HG02610 (cell line): ENCODE results near the gene MAP9.
A peak's percentile ranks its signal among the peaks of the same experiment; 100 is the strongest.
"Not testable (repeated sequence)": the region's sequence is repeated elsewhere in the genome, so short reads cannot be mapped to it uniquely, and the experiment has no call there.

Experiments used
- ATAC-seq: cut with Tn5 transposase; IDR thresholded peaks from one replicate; pipeline ENCODE4 v1.9.1; 2021; ENCODE audit warnings: mild to moderate bottlenecking, moderate library complexity; ENCODE audit not compliant: unreplicated experiment

The MAP9 gene

GRCh38 chr4:155376387-155377268 is at the start of gene MAP9:
MAP9 (minus strand) TSS chr4:155376965; CDS start chr4:155375850, 1,115 bp downstream.
- ATAC-seq, result peak; percentile 99

- not testable (repeated sequence) for ATAC-seq
Measured at GRCh38 chr4:155424778-155425177, 48.0 kb upstream of the MAP9 start.

- ATAC-seq, result no peak
Measured at GRCh38 chr4:155423671-155424070, 46.9 kb upstream of the MAP9 start.

- ATAC-seq, result no peak
Measured at GRCh38 chr4:155419266-155419665, 42.5 kb upstream of the MAP9 start.

- no peak for ATAC-seq
Measured at GRCh38 chr4:155415662-155416061, 38.9 kb upstream of the MAP9 start.

- ATAC-seq, result no peak
Measured at GRCh38 chr4:155413451-155413850, 36.7 kb upstream of the MAP9 start.

GRCh38 chr4:155411546-155411945 is 34.8 kb upstream of the MAP9 start:
- ATAC-seq, result no peak

GRCh38 chr4:155408796-155409195 is 32.0 kb upstream of the MAP9 start:
- no peak for ATAC-seq

GRCh38 chr4:155407480-155407879 is 30.7 kb upstream of the MAP9 start:
- ATAC-seq, result no peak

- no peak for ATAC-seq
Measured at GRCh38 chr4:155405059-155405458, 28.3 kb upstream of the MAP9 start.

GRCh38 chr4:155403886-155404285 is 27.1 kb upstream of the MAP9 start:
- ATAC-seq, result no peak

- ATAC-seq, result no peak
Measured at GRCh38 chr4:155402941-155403340, 26.2 kb upstream of the MAP9 start.

GRCh38 chr4:155400893-155401292 is 24.1 kb upstream of the MAP9 start:
- no peak for ATAC-seq

GRCh38 chr4:155399974-155400697 is 23.4 kb upstream of the MAP9 start:
- ATAC-seq, result no peak

- no peak for ATAC-seq
Measured at GRCh38 chr4:155392481-155393184, 15.9 kb upstream of the MAP9 start.

- ATAC-seq, result no peak
Measured at GRCh38 chr4:155391932-155392331, 15.2 kb upstream of the MAP9 start.

GRCh38 chr4:155388162-155388561 is 11.4 kb upstream of the MAP9 start:
- ATAC-seq, result no peak

- no peak for ATAC-seq
Measured at GRCh38 chr4:155383541-155383940, 6.8 kb upstream of the MAP9 start.

- no peak for ATAC-seq
Measured at GRCh38 chr4:155377276-155377675, 511 bp upstream of the MAP9 start.

GRCh38 chr4:155371432-155372043 is 5.2 kb downstream of the MAP9 start:
- ATAC-seq, result peak; percentile 22

- peak; percentile 96 for ATAC-seq
Measured at GRCh38 chr4:155367608-155368007, 9.2 kb downstream of the MAP9 start.
